ENCODE measurements around the gene ALOXE3. TPM values are rescaled to one million over a fixed set of nuclear protein-coding genes. Genes with fewer than 3 reads are reported as not detected.

ALOXE3 gene
- total and polyA plus RNA-seq, 2 experiments from 2014 or later: 0.10 to 0.27 TPM

- H3K4me1 Mint-ChIP-seq: peaks cover 2% of the 10 kb centered on the region; the same call in 2 of the 3 replicates
- H3K4me1 ChIP-seq (ENCODE audit: insufficient read depth): no peaks in the 10 kb centered on the region
- H3K4me2 ChIP-seq: no peak overlapping the region
- no peak overlapping the region for H3K27ac ChIP-seq (ENCODE audit: low read depth)
- DNase-seq (ENCODE audit: low spot score): no peak
- TF ChIP-seq EZH2phosphoT487 (IDR thresholded peaks at IDR 0.05; ENCODE audit: unreplicated experiment) (no peak), ZNF462 (CRISPR knock-in tag; IDR thresholded peaks at IDR 0.05) (no peak), STAT1 (IDR thresholded peaks at IDR 0.05; ENCODE audit: unreplicated experiment) (no peak), ETS1 (IDR thresholded peaks at IDR 0.05) (no peak), EZH2 (IDR thresholded peaks at IDR 0.05; ENCODE audit: low read depth, unreplicated experiment) (no peak), NANOG (IDR thresholded peaks at IDR 0.05; ENCODE audit: borderline replicate concordance) (no peak)
- no peak for ATAC-seq
- H3K9me2 ChIP-seq (ENCODE audit: insufficient read depth): no peaks in the 10 kb centered on the region
- no peak overlapping the region for H3K27ac Mint-ChIP-seq
- H3K27me3 ChIP-seq (ENCODE audit: insufficient read depth): no peaks in the 10 kb centered on the region
- H3K27me3 Mint-ChIP-seq (ENCODE audit: insufficient read depth, low read depth, poor library complexity): no peaks in the 10 kb centered on the region
- no peaks in the 10 kb centered on the region for H3F3A ChIP-seq (replicated peaks; ENCODE audit: low read depth)
- no peaks in the 10 kb centered on the region for H3K9me3 Mint-ChIP-seq
- H2AFZ ChIP-seq: no peak overlapping the region
- H4K20me1 ChIP-seq (replicated peaks; ENCODE audit: insufficient read depth): no peaks in the 10 kb centered on the region
- no peak overlapping the region for H3K4me3 ChIP-seq
- H3K36me3 Mint-ChIP-seq (ENCODE audit: low read depth): no peaks in the 10 kb centered on the region
- H3K36me3 ChIP-seq (ENCODE audit: insufficient read depth): no peaks in the 10 kb centered on the region
- no peaks in the 10 kb centered on the region for H3K79me2 ChIP-seq (replicated peaks; ENCODE audit: insufficient read depth)
- no peak overlapping the region for H3K4me3 Mint-ChIP-seq
Observed at GRCh38 chr17:8048236-8048635, 70.1 kb downstream of the ALOXE3 start.

Measured in GM23338 (cell line).